HAP-1 (cell line): ENCODE data around the gene PPA1.
A peak's percentile ranks its signal among the peaks of the same experiment; 100 is the strongest.
"Not testable (repeated sequence)": the region's sequence is repeated elsewhere in the genome, so short reads cannot be mapped to it uniquely, and the experiment has no call there.

Experiments used
- DNase-seq, 2 experiments: peaks; one replicate each; pipeline ENCODE4 v3.0.0-alpha.2; 2016 to 2020; ENCODE audit warnings: low spot score in 2 of 2
- H3K27me3 ChIP-seq: fragments of 250-450 bp; sonication (Bioruptor Pico); 2 replicates; pipeline ENCODE4 v1.5.1; 2020; ENCODE audit warnings: low read depth, mild to moderate bottlenecking, moderate library complexity
- H3K36me3 ChIP-seq: fragments of 250-450 bp; sonication (Bioruptor Pico); replicated peaks from 2 replicates; pipeline ENCODE4 v1.5.1; 2020; ENCODE audit warnings: mild to moderate bottlenecking
- H3K4me1 ChIP-seq: fragments of 250-450 bp; sonication (Bioruptor Pico); 2 replicates; pipeline ENCODE4 v1.5.1; 2020; ENCODE audit warnings: mild to moderate bottlenecking
- H3K4me3 ChIP-seq: fragments of 250-450 bp; sonication (Bioruptor Pico); 2 replicates; pipeline ENCODE4 v1.5.1; 2020; ENCODE audit warnings: mild to moderate bottlenecking, moderate library complexity
- H3K9me3 ChIP-seq: fragments of 250-450 bp; sonication (Bioruptor Pico); 2 replicates; pipeline ENCODE4 v1.5.1; 2020; ENCODE audit warnings: mild to moderate bottlenecking, moderate library complexity
- in situ Hi-C: fragments of 300-500 bp; cut with MboI; formaldehyde crosslinking; loops from 3 replicates; pipeline ENCODE4 v1.14.3; 2020; ENCODE audit warnings: low sequenced_read_pairs, inconsistent platforms, mixed read lengths

Gene PPA1

GRCh38 chr10:70265032-70265689, 31.9 kb upstream of the PPA1 start:
- Histone ChIP-seq H3K4me1 (no peaks in the 10 kb centered on the region), H3K9me3 (peaks cover 3% of the 10 kb centered on the region; the same call in 1 of the 2 replicates), H3K27me3 (peaks cover 6% of the 10 kb centered on the region; the same call in 1 of the 2 replicates), H3K36me3 (no peaks in the 10 kb centered on the region), H3K4me3 (no peak overlapping the region)
- peak in 1 of 2 experiments; percentile 20 for DNase-seq
- in situ Hi-C loops: no loop called here

GRCh38 chr10:70260734-70261133, 27.5 kb upstream of the PPA1 start:
- in situ Hi-C loops: no loop called here
- Histone ChIP-seq H3K36me3 (no peaks in the 10 kb centered on the region), H3K27me3 (peaks cover 6% of the 10 kb centered on the region; the same call in 1 of the 2 replicates), H3K9me3 (peaks cover 3% of the 10 kb centered on the region; the same call in 1 of the 2 replicates), H3K4me1 (peaks cover 4% of the 10 kb centered on the region), H3K4me3 (no peak overlapping the region)
- no peak for DNase-seq

- no peaks in the 10 kb centered on the region for H3K36me3 ChIP-seq
- no peak for DNase-seq
- H3K4me1 ChIP-seq: peaks cover 7% of the 10 kb centered on the region
- peaks cover 3% of the 10 kb centered on the region; the same call in 1 of the 2 replicates for H3K9me3 ChIP-seq
- H3K4me3 ChIP-seq: no peak overlapping the region
- in situ Hi-C loops: no loop called here
- H3K27me3 ChIP-seq: peaks cover 6% of the 10 kb centered on the region; the same call in 1 of the 2 replicates
Measured at GRCh38 chr10:70260259-70260658, 27.0 kb upstream of the PPA1 start.

GRCh38 chr10:70258216-70258615, 25.0 kb upstream of the PPA1 start:
- peaks cover 7% of the 10 kb centered on the region for H3K4me1 ChIP-seq
- H3K36me3 ChIP-seq: no peaks in the 10 kb centered on the region
- no peak for DNase-seq
- peaks cover 3% of the 10 kb centered on the region; the same call in 1 of the 2 replicates for H3K9me3 ChIP-seq
- in situ Hi-C loops: no loop called here
- H3K4me3 ChIP-seq: no peak overlapping the region
- no peaks in the 10 kb centered on the region for H3K27me3 ChIP-seq

GRCh38 chr10:70257816-70258215, 24.6 kb upstream of the PPA1 start:
- H3K27me3 ChIP-seq, H3K4me3 ChIP-seq, H3K9me3 ChIP-seq, H3K4me1 ChIP-seq, DNase-seq, H3K36me3 ChIP-seq, in situ Hi-C loops: not testable (repeated sequence)

GRCh38 chr10:70256463-70256862, 23.2 kb upstream of the PPA1 start:
- Histone ChIP-seq H3K4me3 (no peak overlapping the region), H3K4me1 (peaks cover 9% of the 10 kb centered on the region), H3K36me3 (no peaks in the 10 kb centered on the region), H3K27me3 (no peaks in the 10 kb centered on the region), H3K9me3 (peaks cover 3% of the 10 kb centered on the region; the same call in 1 of the 2 replicates)
- no peak for DNase-seq
- in situ Hi-C loops: no loop called here

GRCh38 chr10:70255329-70256299, 22.4 kb upstream of the PPA1 start:
- Histone ChIP-seq H3K9me3 (no peaks in the 10 kb centered on the region), H3K27me3 (no peaks in the 10 kb centered on the region), H3K36me3 (no peaks in the 10 kb centered on the region), H3K4me1 (peaks cover 13% of the 10 kb centered on the region), H3K4me3 (no peak overlapping the region)
- in situ Hi-C loops: no loop called here
- DNase-seq: peak; percentile 64 to 87

- H3K9me3 ChIP-seq: no peaks in the 10 kb centered on the region
- peaks cover 17% of the 10 kb centered on the region for H3K4me1 ChIP-seq
- H3K4me3 ChIP-seq: no peak overlapping the region
- no peak for DNase-seq
- in situ Hi-C loops: no loop called here
- no peaks in the 10 kb centered on the region for H3K27me3 ChIP-seq
- no peaks in the 10 kb centered on the region for H3K36me3 ChIP-seq
Measured at GRCh38 chr10:70254778-70255328, 21.6 kb upstream of the PPA1 start.

GRCh38 chr10:70253878-70254765, 20.9 kb upstream of the PPA1 start:
- in situ Hi-C loops: no loop called here
- Histone ChIP-seq H3K36me3 (no peaks in the 10 kb centered on the region), H3K9me3 (no peaks in the 10 kb centered on the region; the same call in 1 of the 2 replicates), H3K4me1 (peaks cover 17% of the 10 kb centered on the region), H3K27me3 (no peaks in the 10 kb centered on the region), H3K4me3 (no peak overlapping the region)
- no peak for DNase-seq

- H3K36me3 ChIP-seq: no peaks in the 10 kb centered on the region
- DNase-seq: no peak
- peaks cover 14% of the 10 kb centered on the region for H3K4me1 ChIP-seq
- H3K9me3 ChIP-seq: peaks cover 2% of the 10 kb centered on the region
- peaks cover 12% of the 10 kb centered on the region for H3K27me3 ChIP-seq
- in situ Hi-C loops: no loop called here
- no peak overlapping the region for H3K4me3 ChIP-seq
Measured at GRCh38 chr10:70250961-70251680, 17.9 kb upstream of the PPA1 start.

- Histone ChIP-seq H3K9me3 (peaks cover 2% of the 10 kb centered on the region), H3K36me3 (no peaks in the 10 kb centered on the region), H3K4me3 (no peak overlapping the region), H3K4me1 (peaks cover 8% of the 10 kb centered on the region), H3K27me3 (peaks cover 18% of the 10 kb centered on the region)
- DNase-seq: no peak
- in situ Hi-C loops: no loop called here
Measured at GRCh38 chr10:70247360-70247759, 14.1 kb upstream of the PPA1 start.

- DNase-seq: no peak
- H3K4me3 ChIP-seq: no peak overlapping the region
- in situ Hi-C loops: no loop called here
- H3K4me1 ChIP-seq: no peaks in the 10 kb centered on the region
- no peaks in the 10 kb centered on the region for H3K36me3 ChIP-seq
- H3K27me3 ChIP-seq: peaks cover 6% of the 10 kb centered on the region; the same call in 1 of the 2 replicates
- H3K9me3 ChIP-seq: peaks cover 2% of the 10 kb centered on the region; the same call in 1 of the 2 replicates
Measured at GRCh38 chr10:70241081-70241480, 7.9 kb upstream of the PPA1 start.
